SU-DHL-6 (cell line): ENCODE data around the gene CCL13.

Experiments used
- H2AFZ ChIP-seq: fragments of 200-600 bp; sonication (generic); 2 replicates; pipeline ENCODE4 v1.6.1; 2014; ENCODE audit warnings: low read depth, mild to moderate bottlenecking, moderate library complexity, mixed read lengths, antibody characterized with exemption, low read length; ENCODE audit not compliant: severe bottlenecking
- H3F3A ChIP-seq: fragments of 200-600 bp; shearing (Covaris generic); 2 replicates; pipeline ENCODE4 v1.6.0; 2016; ENCODE audit warnings: antibody characterized with exemption, mild to moderate bottlenecking; ENCODE audit not compliant: insufficient read depth
- H3K27ac ChIP-seq: fragments of 200-600 bp; sonication (generic); 2 replicates; pipeline ENCODE4 v1.5.1; 2016; ENCODE audit warnings: low read depth, mild to moderate bottlenecking, low read length, moderate library complexity, mixed read lengths
- H3K27me3 ChIP-seq: fragments of 200-600 bp; sonication (generic), shearing (Covaris generic); 2 replicates; pipeline ENCODE4 v1.6.0; 2014; ENCODE audit warnings: mild to moderate bottlenecking, low read length
- H3K36me3 ChIP-seq: fragments of 200-600 bp; sonication (generic); 2 replicates; pipeline ENCODE4 v1.6.1; 2014; ENCODE audit warnings: mild to moderate bottlenecking, low read length, mixed read lengths
- H3K4me2 ChIP-seq: fragments of 300-600, 200-600 bp; shearing (Covaris generic), sonication (generic); 2 replicates; pipeline ENCODE4 v1.6.0; 2014; ENCODE audit warnings: low read length, low read depth, mild to moderate bottlenecking; ENCODE audit not compliant: poor library complexity, severe bottlenecking
- H3K4me3 ChIP-seq: fragments of 200-600 bp; sonication (generic); 2 replicates; pipeline ENCODE4 v1.5.1; 2014; ENCODE audit warnings: antibody characterized with exemption, low read length, mild to moderate bottlenecking, mixed read lengths; ENCODE audit not compliant: insufficient read depth, poor library complexity, severe bottlenecking
- H3K79me2 ChIP-seq: fragments of 200-600 bp; sonication (generic); 2 replicates; pipeline ENCODE4 v1.6.1; 2014; ENCODE audit warnings: mild to moderate bottlenecking, low read length, moderate library complexity; ENCODE audit not compliant: insufficient read depth
- H3K9ac ChIP-seq: fragments of 200-600 bp; sonication (generic); 2 replicates; pipeline ENCODE4 v1.7.0; 2014; ENCODE audit warnings: mild to moderate bottlenecking, low read length
- H3K9me2 ChIP-seq: fragments of 200-600 bp; sonication (generic); replicated peaks from 2 replicates; pipeline ENCODE4 v1.6.1; 2014; ENCODE audit warnings: low read length; ENCODE audit not compliant: insufficient read depth
- H3K9me3 ChIP-seq: fragments of 200-600 bp; sonication (generic); 2 replicates; pipeline ENCODE4 v1.6.1; 2014; ENCODE audit warnings: low read length, mixed read lengths; ENCODE audit not compliant: insufficient read depth
- H4K20me1 ChIP-seq: fragments of 200-600 bp; sonication (generic); 2 replicates; pipeline ENCODE4 v1.6.1; 2014; ENCODE audit warnings: low read depth, mild to moderate bottlenecking, antibody characterized with exemption, low read length, moderate library complexity, mixed read lengths
- CTCF ChIP-seq: fragments of 200-600 bp; sonication (generic); IDR thresholded peaks from one replicate; pipeline ENCODE4 v1.5.1; 2017; ENCODE audit warnings: antibody characterized with exemption, mild to moderate bottlenecking, low read length, moderate library complexity; ENCODE audit not compliant: insufficient read depth, poor library complexity, severe bottlenecking
- EZH2phosphoT487 ChIP-seq: fragments of 200-600 bp; sonication (generic), shearing (Covaris generic); conservative IDR thresholded peaks from 2 replicates; pipeline ENCODE4 v1.6.1; 2018; ENCODE audit warnings: mild to moderate bottlenecking, antibody characterized with exemption, low read length, moderate library complexity, mixed read lengths

Gene CCL13

GRCh38 chr17:34360601-34361270 is 4.5 kb downstream of the CCL13 start:
- Histone ChIP-seq H3K9me2 (no peaks in the 10 kb centered on the region), H3K79me2 (no peaks in the 10 kb centered on the region), H3K27ac (no peak overlapping the region), H3K9me3 (no peaks in the 10 kb centered on the region), H3K9ac (no peak overlapping the region), H3K36me3 (no peaks in the 10 kb centered on the region), H3K4me3 (no peak overlapping the region), H3K27me3 (no peaks in the 10 kb centered on the region), H3K4me2 (no peak overlapping the region), H2AFZ (no peak overlapping the region), H4K20me1 (no peaks in the 10 kb centered on the region), H3F3A (no peaks in the 10 kb centered on the region)
- TF ChIP-seq CTCF (no peak), EZH2phosphoT487 (no peak)

- H4K20me1 ChIP-seq: no peaks in the 10 kb centered on the region
These were observed 5.3 kb downstream of the CCL13 start for GRCh38 chr17:34361478-34362061.

GRCh38 chr17:34363183-34363661 is 6.9 kb downstream of the CCL13 start, which contains the start of gene CCL1:
TSS of gene CCL1 (minus strand) at chr17:34363233. CDS start at chr17:34363161, 72 bp downstream.
- H3K4me3 ChIP-seq: no peak within 1 kb of the TSS
- H3K9me2 ChIP-seq: no peaks in the 10 kb centered on the region
- no peaks in the 10 kb centered on the region for H3K9me3 ChIP-seq
- H3K4me2 ChIP-seq: no peak within 1 kb of the TSS
- TF ChIP-seq EZH2phosphoT487 (no peak), CTCF (no peak)
- no peaks in the 10 kb centered on the region for H3K79me2 ChIP-seq
- H2AFZ ChIP-seq: no peak within 1 kb of the TSS
- no peaks in the 10 kb centered on the region for H3F3A ChIP-seq
- H3K27me3 ChIP-seq: no peaks in the 10 kb centered on the region
- no peaks in the 10 kb centered on the region for H4K20me1 ChIP-seq
- H3K27ac ChIP-seq: no peak within 1 kb of the TSS
- no peaks in the 10 kb centered on the region for H3K36me3 ChIP-seq
- no peak within 1 kb of the TSS for H3K9ac ChIP-seq

More at GRCh38 chr17:34361478-34362061, 5.3 kb downstream of the CCL13 start:
- Histone ChIP-seq H3F3A (no peaks in the 10 kb centered on the region), H3K4me3 (no peak overlapping the region), H3K4me2 (no peak overlapping the region), H2AFZ (no peak overlapping the region), H3K9ac (no peak overlapping the region), H3K9me2 (no peaks in the 10 kb centered on the region), H3K79me2 (no peaks in the 10 kb centered on the region), H3K27ac (no peak overlapping the region), H3K36me3 (no peaks in the 10 kb centered on the region), H3K9me3 (no peaks in the 10 kb centered on the region), H3K27me3 (no peaks in the 10 kb centered on the region)
- TF ChIP-seq CTCF (peak; percentile 97), EZH2phosphoT487 (no peak)
